ENCODE data around the gene PAQR6.

The PAQR6 gene

DNA sequence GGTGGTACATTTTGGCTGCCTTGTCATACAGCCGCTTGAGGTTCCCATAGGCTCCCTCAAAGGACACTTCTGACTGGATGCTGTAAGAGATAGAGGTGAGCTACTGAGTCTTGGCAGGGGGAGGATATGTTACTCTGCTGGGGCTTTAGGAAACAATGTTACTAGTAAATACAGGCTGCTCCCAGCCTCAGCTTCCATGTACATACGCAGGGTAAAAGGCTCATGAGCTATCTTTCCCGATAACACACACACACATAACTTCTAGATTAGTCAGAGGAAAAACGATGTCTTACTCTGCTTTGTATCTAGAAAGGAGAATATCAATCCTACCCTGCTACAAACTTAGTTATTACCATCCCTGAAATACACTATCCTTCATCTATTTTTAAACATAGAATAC, 20.5 kb upstream of the PAQR6 start:
- no peak overlapping the region for H3K27ac ChIP-seq (ENCODE audit: poor library complexity, severe bottlenecking)
- no peaks in the 10 kb centered on the region for H3K27me3 ChIP-seq (ENCODE audit: insufficient read depth, poor library complexity, severe bottlenecking)
- TF ChIP-seq, protein P1, sequence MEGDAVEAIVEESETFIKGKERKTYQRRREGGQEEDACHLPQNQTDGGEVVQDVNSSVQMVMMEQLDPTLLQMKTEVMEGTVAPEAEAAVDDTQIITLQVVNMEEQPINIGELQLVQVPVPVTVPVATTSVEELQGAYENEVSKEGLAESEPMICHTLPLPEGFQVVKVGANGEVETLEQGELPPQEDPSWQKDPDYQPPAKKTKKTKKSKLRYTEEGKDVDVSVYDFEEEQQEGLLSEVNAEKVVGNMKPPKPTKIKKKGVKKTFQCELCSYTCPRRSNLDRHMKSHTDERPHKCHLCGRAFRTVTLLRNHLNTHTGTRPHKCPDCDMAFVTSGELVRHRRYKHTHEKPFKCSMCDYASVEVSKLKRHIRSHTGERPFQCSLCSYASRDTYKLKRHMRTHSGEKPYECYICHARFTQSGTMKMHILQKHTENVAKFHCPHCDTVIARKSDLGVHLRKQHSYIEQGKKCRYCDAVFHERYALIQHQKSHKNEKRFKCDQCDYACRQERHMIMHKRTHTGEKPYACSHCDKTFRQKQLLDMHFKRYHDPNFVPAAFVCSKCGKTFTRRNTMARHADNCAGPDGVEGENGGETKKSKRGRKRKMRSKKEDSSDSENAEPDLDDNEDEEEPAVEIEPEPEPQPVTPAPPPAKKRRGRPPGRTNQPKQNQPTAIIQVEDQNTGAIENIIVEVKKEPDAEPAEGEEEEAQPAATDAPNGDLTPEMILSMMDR (IDR thresholded peaks at IDR 0.05; ENCODE audit: poor library complexity, severe bottlenecking) = no peak
- no peak for DNase-seq (ENCODE audit: low spot score)
- peaks cover 89% of the 10 kb centered on the region for H3K36me3 ChIP-seq (ENCODE audit: low read depth)
- no peak for ATAC-seq (ENCODE audit: low read depth)
- peaks cover 5% of the 10 kb centered on the region for H3K4me1 ChIP-seq (ENCODE audit: insufficient read depth, poor library complexity, severe bottlenecking)
- H3K9me3 ChIP-seq (ENCODE audit: severe bottlenecking) = no peaks in the 10 kb centered on the region
- no peak overlapping the region for H3K4me3 ChIP-seq (ENCODE audit: severe bottlenecking)

DNA sequence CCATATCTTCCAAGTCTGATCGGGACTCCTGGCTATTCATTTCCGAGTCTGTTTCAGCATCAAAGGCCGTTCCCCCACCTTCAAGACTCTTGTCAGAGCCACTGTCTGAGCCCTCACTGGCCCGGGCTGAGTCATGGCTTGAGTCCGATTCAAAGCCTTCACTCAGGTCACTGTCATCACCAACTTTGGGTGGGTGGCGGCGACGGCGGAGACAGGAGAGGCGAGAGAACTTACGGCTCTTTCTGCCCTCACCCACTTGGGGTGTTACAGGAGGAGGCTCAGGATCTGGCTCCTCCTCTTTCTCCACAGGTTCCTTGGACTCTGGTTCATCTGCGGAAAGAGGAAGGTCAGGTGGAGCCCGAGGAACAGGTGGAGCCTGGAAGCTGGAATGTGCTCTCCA, 18.2 kb upstream of the PAQR6 start:
- peaks cover 91% of the 10 kb centered on the region for H3K36me3 ChIP-seq (ENCODE audit: low read depth)
- no peaks in the 10 kb centered on the region for H3K27me3 ChIP-seq (ENCODE audit: insufficient read depth, poor library complexity, severe bottlenecking)
- DNase-seq (ENCODE audit: low spot score) = no peak
- no peak overlapping the region for H3K4me3 ChIP-seq (ENCODE audit: severe bottlenecking)
- TF ChIP-seq, protein P1 (IDR thresholded peaks at IDR 0.05; ENCODE audit: poor library complexity, severe bottlenecking) = no peak
- H3K27ac ChIP-seq (ENCODE audit: poor library complexity, severe bottlenecking) = no peak overlapping the region
- H3K4me1 ChIP-seq (ENCODE audit: insufficient read depth, poor library complexity, severe bottlenecking) = peaks cover 19% of the 10 kb centered on the region
- no peak for ATAC-seq (ENCODE audit: low read depth)
- no peaks in the 10 kb centered on the region for H3K9me3 ChIP-seq (ENCODE audit: severe bottlenecking)

DNA sequence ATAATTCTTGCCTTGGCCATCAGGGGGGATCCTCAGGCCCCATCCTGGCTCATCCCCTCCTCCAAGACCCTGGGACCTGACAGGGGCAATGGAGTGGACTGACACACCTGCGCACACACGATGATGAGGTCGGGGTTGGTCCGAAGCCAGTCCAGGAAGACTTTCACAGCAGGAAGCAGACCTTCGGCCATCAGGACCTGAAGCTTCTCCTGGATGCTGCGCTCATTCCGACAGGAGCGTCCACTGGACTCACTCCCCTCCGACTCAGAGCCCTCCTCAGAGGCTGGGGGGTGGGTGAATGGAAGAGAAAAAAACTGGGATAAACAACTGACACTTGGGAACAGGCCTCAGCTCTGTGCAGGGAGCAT, 15.4 kb upstream of the PAQR6 start:
- no peak for ATAC-seq (ENCODE audit: low read depth)
- Histone ChIP-seq H3K9me3 (ENCODE audit: severe bottlenecking) (no peaks in the 10 kb centered on the region), H3K27ac (ENCODE audit: poor library complexity, severe bottlenecking) (peak overlapping the region; percentile 61), H3K4me1 (ENCODE audit: insufficient read depth, poor library complexity, severe bottlenecking) (peaks cover 25% of the 10 kb centered on the region), H3K36me3 (ENCODE audit: low read depth) (peaks cover 95% of the 10 kb centered on the region), H3K27me3 (ENCODE audit: insufficient read depth, poor library complexity, severe bottlenecking) (no peaks in the 10 kb centered on the region), H3K4me3 (ENCODE audit: severe bottlenecking) (no peak overlapping the region)
- no peak for DNase-seq (ENCODE audit: low spot score)
- TF ChIP-seq, protein P1 (IDR thresholded peaks at IDR 0.05; ENCODE audit: poor library complexity, severe bottlenecking) = no peak

DNA sequence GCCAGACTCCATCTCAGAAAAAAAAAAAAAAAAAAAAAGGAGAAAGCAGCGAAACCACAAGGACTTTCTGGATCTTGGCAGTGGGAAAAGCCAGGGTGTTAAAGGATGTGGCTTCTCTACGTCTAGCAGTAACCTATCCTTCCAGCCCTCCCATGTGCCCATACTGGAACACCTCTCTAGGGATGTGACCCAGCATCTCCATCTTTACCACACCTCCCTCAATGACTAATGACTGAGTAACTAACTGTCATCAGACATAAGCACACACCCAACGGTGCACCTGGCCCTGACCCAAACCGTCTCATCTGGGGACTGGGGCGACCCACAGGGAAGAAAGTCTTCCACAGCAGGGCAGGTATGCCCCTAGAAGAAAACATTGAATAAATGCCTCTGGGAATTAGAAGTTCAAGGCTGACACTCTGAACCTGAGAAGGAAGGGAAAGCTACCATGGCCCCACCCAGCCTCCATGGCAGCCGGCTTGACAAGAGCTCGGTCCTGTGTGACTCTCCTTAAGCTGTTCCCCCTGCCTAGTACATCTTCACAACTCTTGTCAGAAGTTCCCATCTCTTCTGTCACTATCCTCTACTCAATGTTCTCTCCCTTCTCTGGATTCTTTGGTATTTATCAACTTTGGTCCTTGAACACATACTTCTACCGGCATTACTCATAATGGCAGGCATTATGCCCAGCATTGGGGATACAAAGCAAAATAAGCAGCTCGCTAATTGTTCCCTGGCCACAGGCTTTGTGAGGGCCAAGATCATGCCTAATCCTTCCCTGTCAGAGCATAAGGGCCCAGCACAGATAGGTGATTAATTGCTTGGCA, 14.8 kb upstream of the PAQR6 start:
- H3K27me3 ChIP-seq (ENCODE audit: insufficient read depth, poor library complexity, severe bottlenecking) = no peaks in the 10 kb centered on the region
- TF ChIP-seq, protein P1 (IDR thresholded peaks at IDR 0.05; ENCODE audit: poor library complexity, severe bottlenecking) = no peak
- no peaks in the 10 kb centered on the region for H3K9me3 ChIP-seq (ENCODE audit: severe bottlenecking)
- H3K4me3 ChIP-seq (ENCODE audit: severe bottlenecking) = no peak overlapping the region
- peaks cover 25% of the 10 kb centered on the region for H3K4me1 ChIP-seq (ENCODE audit: insufficient read depth, poor library complexity, severe bottlenecking)
- DNase-seq (ENCODE audit: low spot score) = no peak
- peaks cover 95% of the 10 kb centered on the region for H3K36me3 ChIP-seq (ENCODE audit: low read depth)
- ATAC-seq (ENCODE audit: low read depth) = peak; percentile 78
- peak overlapping the region; percentile 61 for H3K27ac ChIP-seq (ENCODE audit: poor library complexity, severe bottlenecking)

DNA sequence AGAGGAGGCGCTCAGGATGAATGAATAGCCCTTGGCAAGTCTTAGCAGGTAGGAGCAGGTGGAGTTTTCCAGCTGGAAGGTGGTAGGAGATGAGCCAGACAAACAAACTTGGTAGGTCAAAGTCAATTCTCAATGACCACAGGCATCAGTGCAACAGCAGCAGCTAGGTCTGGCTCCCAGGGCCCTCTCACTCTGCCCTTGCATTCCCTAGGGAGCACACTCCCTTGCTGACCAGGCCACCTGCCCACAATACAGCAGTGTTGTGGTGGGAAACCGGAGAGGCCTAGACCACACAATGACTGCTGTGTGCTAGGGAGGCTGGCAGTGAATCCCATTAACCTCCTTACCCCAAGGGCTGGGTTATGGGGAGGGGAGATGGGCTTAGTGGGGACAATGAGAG, 13.0 kb upstream of the PAQR6 start:
- no peak for ATAC-seq (ENCODE audit: low read depth)
- Histone ChIP-seq H3K27ac (ENCODE audit: poor library complexity, severe bottlenecking) (no peak overlapping the region), H3K27me3 (ENCODE audit: insufficient read depth, poor library complexity, severe bottlenecking) (no peaks in the 10 kb centered on the region), H3K9me3 (ENCODE audit: severe bottlenecking) (no peaks in the 10 kb centered on the region), H3K4me1 (ENCODE audit: insufficient read depth, poor library complexity, severe bottlenecking) (peaks cover 25% of the 10 kb centered on the region), H3K36me3 (ENCODE audit: low read depth) (peaks cover 93% of the 10 kb centered on the region), H3K4me3 (ENCODE audit: severe bottlenecking) (no peak overlapping the region)
- TF ChIP-seq, protein P1 (IDR thresholded peaks at IDR 0.05; ENCODE audit: poor library complexity, severe bottlenecking) = no peak
- no peak for DNase-seq (ENCODE audit: low spot score)
